Ascending aorta (tissue), 2 donors: ENCODE results near the gene MGAT1. TPM values are rescaled to one million over a fixed set of nuclear protein-coding genes. Genes with fewer than 3 reads are reported as not detected.

Experiments
- DNase-seq, 2 donors: peaks; one replicate each; pipeline ENCODE4 v3.0.0-alpha.2; 2019; ENCODE audit warnings: low spot score in 2 of 2
- H3K27ac ChIP-seq, 2 donors: fragments of 200-600 bp; sonication (generic); one replicate each; pipeline ENCODE4 v1.5.1; 2016 to 2017; ENCODE audit warnings: mild to moderate bottlenecking in 1 of 2
- H3K27me3 ChIP-seq: fragments of 200-600 bp; sonication (generic); one replicate; pipeline ENCODE4 v1.5.1; 2017
- H3K36me3 ChIP-seq, 2 donors: fragments of 200-600 bp; sonication (generic); one replicate each; pipeline ENCODE4 v1.5.1; 2016
- H3K4me1 ChIP-seq, 2 donors: fragments of 200-600 bp; sonication (generic); one replicate each; pipeline ENCODE4 v1.5.1; 2016 to 2017; ENCODE audit warnings: mild to moderate bottlenecking in 1 of 2
- H3K4me3 ChIP-seq, 2 donors: fragments of 200-600 bp; sonication (generic); one replicate each; pipeline ENCODE4 v1.5.1; 2016 to 2017; ENCODE audit warnings: mild to moderate bottlenecking in 1 of 2
- H3K9me3 ChIP-seq, 2 donors: fragments of 200-600 bp; sonication (generic); one replicate each; pipeline ENCODE4 v1.5.1; 2016
- intact Hi-C: fragments of 100-400 bp; cut with DNase I; formaldehyde crosslinking; loops from one replicate; pipeline ENCODE4 v1.15.1; 2023
- total RNA-seq: library from RNA; depleted of rRNA; stranded (reverse); fragments of >200 nt; gene quantifications from one replicate; pipeline ENCODE4 v1.1.0, GENCODE V29; 2016
- TF ChIP-seq, protein P1 (sequence below), 3 experiments: fragments of 200-600 bp in 2 of 3; fragments of 450-650 bp in 1 of 3; sonication (generic) in 2 of 3; IDR thresholded peaks; one replicate each; pipeline ENCODE4 v1.5.1; 2016 to 2019; ENCODE audit warnings: antibody characterized with exemption in 3 of 3, mild to moderate bottlenecking in 1 of 3, moderate library complexity in 1 of 3

MGAT1 gene
- total RNA-seq, 1 donor from 2014 or later, result 257 TPM

GRCh38 chr5:180847026-180847425, 44.4 kb upstream of the MGAT1 start:
- Histone ChIP-seq H3K9me3 (peaks cover 29 to 59% of the 10 kb centered on the region in 2 donors), H3K27me3 (no peaks in the 10 kb centered on the region), H3K4me1 (no peaks in the 10 kb centered on the region), H3K36me3 (peaks cover 26 to 62% of the 10 kb centered on the region in 2 donors), H3K4me3 (no peak overlapping the region), H3K27ac (no peak overlapping the region)
- TF ChIP-seq, protein P1, sequence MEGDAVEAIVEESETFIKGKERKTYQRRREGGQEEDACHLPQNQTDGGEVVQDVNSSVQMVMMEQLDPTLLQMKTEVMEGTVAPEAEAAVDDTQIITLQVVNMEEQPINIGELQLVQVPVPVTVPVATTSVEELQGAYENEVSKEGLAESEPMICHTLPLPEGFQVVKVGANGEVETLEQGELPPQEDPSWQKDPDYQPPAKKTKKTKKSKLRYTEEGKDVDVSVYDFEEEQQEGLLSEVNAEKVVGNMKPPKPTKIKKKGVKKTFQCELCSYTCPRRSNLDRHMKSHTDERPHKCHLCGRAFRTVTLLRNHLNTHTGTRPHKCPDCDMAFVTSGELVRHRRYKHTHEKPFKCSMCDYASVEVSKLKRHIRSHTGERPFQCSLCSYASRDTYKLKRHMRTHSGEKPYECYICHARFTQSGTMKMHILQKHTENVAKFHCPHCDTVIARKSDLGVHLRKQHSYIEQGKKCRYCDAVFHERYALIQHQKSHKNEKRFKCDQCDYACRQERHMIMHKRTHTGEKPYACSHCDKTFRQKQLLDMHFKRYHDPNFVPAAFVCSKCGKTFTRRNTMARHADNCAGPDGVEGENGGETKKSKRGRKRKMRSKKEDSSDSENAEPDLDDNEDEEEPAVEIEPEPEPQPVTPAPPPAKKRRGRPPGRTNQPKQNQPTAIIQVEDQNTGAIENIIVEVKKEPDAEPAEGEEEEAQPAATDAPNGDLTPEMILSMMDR (IDR thresholded peaks at IDR 0.05), result no peak
- no peak for DNase-seq
- intact Hi-C loops, result no loop called here

- no peak for DNase-seq
- TF ChIP-seq, protein P1 (IDR thresholded peaks at IDR 0.05), result no peak
- Histone ChIP-seq H3K27ac (no peak overlapping the region), H3K4me3 (no peak overlapping the region), H3K27me3 (no peaks in the 10 kb centered on the region), H3K4me1 (no peaks in the 10 kb centered on the region), H3K36me3 (peaks cover 6 to 40% of the 10 kb centered on the region in 2 donors), H3K9me3 (peaks cover 26 to 41% of the 10 kb centered on the region in 2 donors)
- intact Hi-C loops, result no loop called here
Observed at GRCh38 chr5:180844858-180845257, 42.3 kb upstream of the MGAT1 start.

DNA sequence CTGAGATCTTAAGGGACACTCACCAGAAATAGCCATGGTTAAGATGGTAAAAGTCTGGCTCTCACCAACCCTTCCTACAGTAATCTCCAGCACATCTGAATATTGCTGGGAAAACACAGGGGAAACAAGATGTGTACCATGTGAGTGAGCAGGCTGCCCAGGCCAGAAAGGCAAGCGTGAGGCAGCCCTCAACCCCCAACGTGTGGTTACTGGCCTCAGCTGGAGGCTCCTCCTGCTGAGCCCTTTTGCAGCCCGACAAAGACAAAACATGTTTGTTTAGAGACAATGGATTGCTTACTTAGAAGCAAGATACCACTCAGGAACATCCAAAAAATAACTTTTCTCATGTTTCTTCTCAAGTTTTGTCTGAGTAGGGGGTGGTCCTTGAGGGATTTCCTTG, 41.8 kb upstream of the MGAT1 start:
- intact Hi-C loops, result no loop called here
- H3K36me3 ChIP-seq, result peaks cover 1 to 36% of the 10 kb centered on the region in 2 donors
- no peak for DNase-seq
- no peak overlapping the region for H3K4me3 ChIP-seq
- H3K9me3 ChIP-seq, result peaks cover 26 to 37% of the 10 kb centered on the region in 2 donors
- H3K27ac ChIP-seq, result no peak overlapping the region
- no peaks in the 10 kb centered on the region for H3K27me3 ChIP-seq
- TF ChIP-seq, protein P1 (IDR thresholded peaks at IDR 0.05), result no peak
- H3K4me1 ChIP-seq, result no peaks in the 10 kb centered on the region

DNA sequence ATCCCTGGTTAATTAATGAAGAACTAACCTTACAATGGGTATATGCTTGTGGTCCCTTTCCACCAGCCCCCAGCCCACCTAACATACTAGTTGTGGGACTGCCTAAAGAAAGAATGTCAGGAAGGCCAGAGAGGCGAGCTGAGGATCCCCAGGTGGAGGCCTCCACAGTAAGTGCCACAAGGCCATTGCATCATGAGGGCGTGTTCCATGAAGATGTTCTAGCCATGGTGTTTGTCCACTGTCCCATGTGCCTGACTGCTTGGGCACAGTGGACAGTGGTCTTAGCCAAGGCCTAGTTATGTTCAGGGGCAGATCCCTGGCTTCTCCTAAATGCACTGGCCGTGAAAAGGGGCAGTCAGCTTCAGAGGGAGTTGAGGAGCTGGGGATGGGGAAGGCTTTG, 37.3 kb upstream of the MGAT1 start:
- DNase-seq, result no peak
- no peak overlapping the region for H3K27ac ChIP-seq
- no peak overlapping the region for H3K4me3 ChIP-seq
- H3K27me3 ChIP-seq, result no peaks in the 10 kb centered on the region
- H3K36me3 ChIP-seq, result peaks cover 6 to 22% of the 10 kb centered on the region in 2 donors
- intact Hi-C loops, result no loop called here
- H3K9me3 ChIP-seq, result peaks cover 0 to 5% of the 10 kb centered on the region in 2 donors
- no peaks in the 10 kb centered on the region for H3K4me1 ChIP-seq
- TF ChIP-seq, protein P1 (IDR thresholded peaks at IDR 0.05), result no peak

DNA sequence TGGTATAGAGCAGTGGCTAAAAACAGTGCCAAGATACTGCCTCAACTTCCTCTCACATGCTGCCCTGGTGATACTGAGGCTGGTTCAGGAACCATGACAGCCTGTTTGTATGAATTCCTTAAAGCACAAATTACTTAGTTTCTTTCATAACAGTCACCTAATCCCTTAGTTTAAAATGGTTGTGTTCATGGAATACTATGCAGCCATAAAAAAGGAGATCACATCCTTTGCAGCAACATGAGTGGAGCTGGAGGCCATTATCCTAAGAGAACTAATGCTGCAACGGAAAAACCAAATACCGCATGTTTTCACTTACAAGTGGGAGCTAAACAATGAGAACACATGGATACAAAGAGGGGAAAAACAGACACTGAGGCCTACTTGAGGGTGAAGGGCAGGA, 36.6 kb upstream of the MGAT1 start:
- peaks cover 6 to 29% of the 10 kb centered on the region in 2 donors for H3K36me3 ChIP-seq

More for the DNA sequence above, 36.6 kb upstream of the MGAT1 start:
- Histone ChIP-seq H3K4me1 (no peaks in the 10 kb centered on the region), H3K4me3 (no peak overlapping the region), H3K27me3 (no peaks in the 10 kb centered on the region), H3K9me3 (peaks cover 0 to 5% of the 10 kb centered on the region in 2 donors), H3K27ac (no peak overlapping the region)
- TF ChIP-seq, protein P1 (IDR thresholded peaks at IDR 0.05), result no peak
- DNase-seq, result no peak
- intact Hi-C loops, result no loop called here
